Activated T-helper 17 cell treated with anti-CD3 and anti-CD28 coated beads, Interleukin-2, amount 50 U/mL, for 72 hours (primary cell): Measurements from ENCODE around the gene PPIL1. TPM values are rescaled to one million over a fixed set of nuclear protein-coding genes. Genes with fewer than 3 reads are reported as not detected.
"Not testable (repeated sequence)": the region's sequence is repeated elsewhere in the genome, so short reads cannot be mapped to it uniquely, and the experiment has no call there.

ENCODE experiments used
- ATAC-seq: fragments of 150-1000 bp; cut with Tn5 transposase; replicated peaks from 2 replicates; pipeline ENCODE4 v1.10.0; 2021; ENCODE audit warnings: mild to moderate bottlenecking, moderate library complexity
- H3K27ac Mint-ChIP-seq: one replicate; pipeline ENCODE4 v1.8.0; 2022; ENCODE audit warnings: mixed read lengths
- H3K27me3 Mint-ChIP-seq: one replicate; pipeline ENCODE4 v1.8.0; 2022; ENCODE audit warnings: mixed read lengths
- H3K36me3 Mint-ChIP-seq: one replicate; pipeline ENCODE4 v1.8.0; 2022; ENCODE audit warnings: low read depth, mild to moderate bottlenecking, mixed read lengths
- H3K4me1 Mint-ChIP-seq: one replicate; pipeline ENCODE4 v1.8.0; 2022; ENCODE audit warnings: mixed read lengths
- H3K4me3 Mint-ChIP-seq: one replicate; pipeline ENCODE4 v1.8.0; 2022; ENCODE audit warnings: mild to moderate bottlenecking, mixed read lengths
- H3K9me3 Mint-ChIP-seq: one replicate; pipeline ENCODE4 v1.8.0; 2022; ENCODE audit warnings: mixed read lengths
- total RNA-seq, 2 donors: library from RNA; stranded (reverse); gene quantifications; one replicate each; pipeline ENCODE4 v1.2.3, GENCODE V29; 2022

The PPIL1 gene
- total RNA-seq, 2 donors from 2014 or later, result 23.6 to 60.3 TPM

DNA sequence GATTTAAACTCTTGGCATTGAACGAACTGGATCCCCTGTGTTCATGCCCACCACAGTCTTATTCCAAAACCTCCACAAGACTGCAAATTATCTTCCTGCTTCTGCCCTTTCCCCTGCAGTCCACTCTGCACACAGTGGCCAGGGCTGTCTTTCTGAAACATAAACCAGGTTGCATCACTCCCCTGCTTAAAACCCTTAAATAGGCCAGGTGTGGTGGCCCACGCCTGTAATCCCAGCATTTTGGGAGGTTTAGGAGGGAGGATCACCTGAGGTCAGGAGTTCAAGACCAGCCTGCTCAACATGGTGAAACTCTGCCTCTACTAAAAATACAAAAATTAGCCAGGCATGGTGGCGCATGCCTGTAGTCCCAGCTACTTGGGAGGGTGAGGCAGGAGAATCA, 61.6 kb downstream of the PPIL1 start:
- not testable (repeated sequence) for H3K4me3 Mint-ChIP-seq, H3K4me1 Mint-ChIP-seq, H3K27ac Mint-ChIP-seq, ATAC-seq, H3K27me3 Mint-ChIP-seq, H3K36me3 Mint-ChIP-seq, H3K9me3 Mint-ChIP-seq

DNA sequence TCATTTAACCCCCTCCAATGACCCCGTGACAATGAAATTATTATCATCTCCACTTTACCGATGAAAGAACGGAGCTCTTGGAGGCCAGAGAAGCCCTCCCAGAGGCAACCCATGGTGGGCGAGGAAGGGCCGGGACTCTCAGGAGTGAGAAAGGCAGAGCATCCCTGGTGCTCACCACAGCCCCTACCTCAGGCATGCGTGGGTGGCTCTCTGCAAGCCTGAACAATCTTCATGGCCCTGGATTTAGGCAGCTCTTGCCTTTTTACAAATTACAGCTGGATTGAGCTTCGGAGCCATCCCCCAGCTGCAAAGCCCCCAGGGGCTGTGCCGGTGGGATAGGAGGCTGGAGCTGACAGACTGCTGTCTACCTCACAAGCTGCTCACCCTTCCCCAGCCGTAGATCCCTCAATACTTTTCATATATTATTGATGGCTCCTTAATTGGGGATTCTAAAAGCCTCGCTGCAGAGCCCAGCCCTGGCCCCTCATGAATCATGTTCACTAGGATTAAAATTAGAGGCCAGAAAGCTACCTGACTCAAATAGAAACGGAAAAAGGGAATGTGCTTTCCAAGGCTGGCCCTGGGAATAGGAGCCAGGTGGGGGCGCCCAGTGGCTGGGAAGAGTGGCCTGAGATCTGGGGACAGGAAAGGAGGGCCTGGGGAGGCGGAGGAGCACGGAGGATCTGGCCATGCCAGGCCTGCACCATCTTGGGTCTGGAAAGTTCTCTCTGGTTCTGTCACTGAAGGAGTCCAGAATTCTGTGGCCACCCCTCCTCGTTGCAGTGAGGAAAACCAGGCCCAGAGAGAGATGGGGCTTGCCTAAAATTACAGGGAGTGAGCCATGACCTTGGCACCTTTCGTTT, 64.4 kb downstream of the PPIL1 start:
- Mint-ChIP-seq H3K4me1 (no peaks in the 10 kb centered on the region), H3K27ac (no peak overlapping the region), H3K4me3 (no peak overlapping the region), H3K9me3 (no peaks in the 10 kb centered on the region), H3K27me3 (peaks cover 7% of the 10 kb centered on the region), H3K36me3 (no peaks in the 10 kb centered on the region)
- no peak for ATAC-seq

DNA sequence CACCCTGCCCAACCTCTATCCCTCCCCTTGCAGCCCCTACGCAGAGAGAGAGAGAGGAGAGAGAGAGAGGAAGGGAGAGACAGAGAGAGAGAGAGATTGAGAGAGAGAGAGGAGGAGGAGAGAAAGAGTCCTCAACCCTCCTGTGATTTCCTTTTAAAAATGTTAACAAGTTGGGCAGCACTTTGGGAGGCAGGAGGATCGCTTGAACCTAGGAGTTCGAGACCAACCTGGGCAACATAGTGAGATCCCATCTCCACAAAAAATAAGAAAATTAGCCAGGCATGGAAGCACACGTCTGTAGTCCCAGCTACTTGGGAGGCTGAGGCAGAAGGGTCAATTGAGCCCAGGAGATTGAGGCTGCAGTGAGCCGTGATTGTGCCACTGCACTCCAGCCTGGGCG, 65.4 kb downstream of the PPIL1 start:
- no peak for ATAC-seq
- Mint-ChIP-seq H3K4me3 (no peak overlapping the region), H3K4me1 (no peaks in the 10 kb centered on the region), H3K27me3 (peaks cover 7% of the 10 kb centered on the region), H3K27ac (peak overlapping the region; percentile 20), H3K36me3 (no peaks in the 10 kb centered on the region), H3K9me3 (no peaks in the 10 kb centered on the region)

DNA sequence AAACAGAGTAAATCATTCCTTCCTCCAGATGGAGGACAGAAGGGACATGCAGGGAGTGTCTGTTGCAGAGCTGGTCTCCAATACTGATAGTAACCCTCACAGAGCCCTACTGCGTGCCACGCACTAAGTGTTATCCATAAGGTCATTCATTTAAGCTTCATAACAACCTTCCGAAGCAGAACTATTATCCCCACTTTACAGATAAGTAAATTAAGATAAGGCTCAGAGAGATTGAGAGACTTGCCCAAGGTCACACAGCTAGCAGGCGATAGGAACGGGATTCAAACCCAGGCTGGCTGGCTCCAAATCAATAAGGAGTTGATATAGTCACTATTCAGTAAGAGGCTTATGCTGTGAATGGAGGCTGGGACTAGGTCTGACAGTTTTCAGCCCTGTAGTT, 66.0 kb downstream of the PPIL1 start:
- Mint-ChIP-seq H3K27ac (peak overlapping the region; percentile 20), H3K4me3 (no peak overlapping the region), H3K4me1 (no peaks in the 10 kb centered on the region), H3K9me3 (no peaks in the 10 kb centered on the region), H3K27me3 (peaks cover 7% of the 10 kb centered on the region), H3K36me3 (no peaks in the 10 kb centered on the region)
- ATAC-seq, result no peak

DNA sequence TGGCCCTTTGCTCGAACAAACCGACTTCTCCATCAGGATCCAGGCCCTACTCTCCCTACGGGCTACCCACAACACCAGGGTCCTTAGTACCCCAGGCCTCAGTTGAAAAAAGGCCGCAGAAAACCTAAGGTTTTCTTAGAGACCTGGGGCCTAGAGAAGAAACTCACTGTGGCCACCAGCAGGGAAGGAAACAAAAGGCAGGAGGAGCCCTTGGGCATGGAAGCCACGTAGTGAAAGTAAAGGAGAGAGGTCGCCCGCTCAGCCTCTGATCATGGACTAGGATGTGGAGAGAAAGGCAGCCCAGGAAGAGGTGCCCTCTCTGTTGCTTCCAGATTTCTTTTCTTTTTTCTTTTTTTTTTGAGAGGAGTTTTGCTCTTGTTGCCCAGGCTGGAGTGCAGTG, 66.9 kb downstream of the PPIL1 start:
- Mint-ChIP-seq H3K9me3 (no peaks in the 10 kb centered on the region), H3K27me3 (peaks cover 7% of the 10 kb centered on the region), H3K27ac (no peak overlapping the region), H3K4me3 (no peak overlapping the region), H3K36me3 (no peaks in the 10 kb centered on the region), H3K4me1 (no peaks in the 10 kb centered on the region)
- ATAC-seq, result no peak

DNA sequence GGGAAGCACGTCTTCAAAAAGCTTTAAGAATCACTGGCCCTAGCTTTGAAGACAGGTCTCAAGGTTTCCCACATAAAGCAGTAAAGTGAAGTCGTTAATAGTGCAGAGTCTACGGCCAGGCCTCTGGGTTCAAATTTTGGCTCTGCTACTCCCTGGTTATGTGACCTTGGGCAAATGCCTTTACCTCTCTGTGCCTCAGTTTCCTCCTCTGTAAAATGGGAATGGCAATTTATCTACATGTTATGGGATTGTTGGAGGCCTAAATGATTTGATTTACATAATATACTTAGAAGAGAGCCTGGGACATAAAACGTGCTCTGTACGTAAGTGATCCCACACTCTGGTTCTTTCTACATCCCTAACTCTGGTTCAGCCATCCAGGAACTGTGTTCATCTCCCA, 67.5 kb downstream of the PPIL1 start:
- H3K4me1 Mint-ChIP-seq, result no peaks in the 10 kb centered on the region
- H3K4me3 Mint-ChIP-seq, result no peak overlapping the region
- H3K27ac Mint-ChIP-seq, result no peak overlapping the region
- no peaks in the 10 kb centered on the region for H3K9me3 Mint-ChIP-seq
- H3K27me3 Mint-ChIP-seq, result peaks cover 7% of the 10 kb centered on the region
- ATAC-seq, result no peak
- no peaks in the 10 kb centered on the region for H3K36me3 Mint-ChIP-seq

DNA sequence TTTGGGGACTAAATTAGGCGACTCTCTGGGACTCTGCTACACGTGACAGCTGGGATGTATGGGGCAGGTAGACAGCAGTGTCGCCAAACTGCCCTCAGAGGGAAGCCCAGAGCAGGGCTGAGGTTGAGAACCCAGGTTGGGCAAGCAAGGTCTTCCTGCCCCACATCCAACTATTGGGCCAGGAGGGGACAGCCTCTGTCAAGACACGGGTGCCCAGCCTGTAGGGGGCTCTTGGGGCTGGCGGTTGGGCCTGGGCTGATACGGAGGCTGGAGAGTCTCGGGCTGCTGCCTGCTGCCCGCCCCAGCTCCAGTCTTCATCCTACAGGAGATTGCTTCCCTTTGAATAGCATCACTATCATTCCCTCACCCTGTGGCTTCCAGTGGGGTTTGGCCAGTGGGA, 68.7 kb downstream of the PPIL1 start:
- no peaks in the 10 kb centered on the region for H3K36me3 Mint-ChIP-seq
- no peak overlapping the region for H3K4me3 Mint-ChIP-seq
- no peak overlapping the region for H3K27ac Mint-ChIP-seq
- ATAC-seq, result no peak
- no peaks in the 10 kb centered on the region for H3K9me3 Mint-ChIP-seq
- H3K4me1 Mint-ChIP-seq, result no peaks in the 10 kb centered on the region
- H3K27me3 Mint-ChIP-seq, result peaks cover 7% of the 10 kb centered on the region

DNA sequence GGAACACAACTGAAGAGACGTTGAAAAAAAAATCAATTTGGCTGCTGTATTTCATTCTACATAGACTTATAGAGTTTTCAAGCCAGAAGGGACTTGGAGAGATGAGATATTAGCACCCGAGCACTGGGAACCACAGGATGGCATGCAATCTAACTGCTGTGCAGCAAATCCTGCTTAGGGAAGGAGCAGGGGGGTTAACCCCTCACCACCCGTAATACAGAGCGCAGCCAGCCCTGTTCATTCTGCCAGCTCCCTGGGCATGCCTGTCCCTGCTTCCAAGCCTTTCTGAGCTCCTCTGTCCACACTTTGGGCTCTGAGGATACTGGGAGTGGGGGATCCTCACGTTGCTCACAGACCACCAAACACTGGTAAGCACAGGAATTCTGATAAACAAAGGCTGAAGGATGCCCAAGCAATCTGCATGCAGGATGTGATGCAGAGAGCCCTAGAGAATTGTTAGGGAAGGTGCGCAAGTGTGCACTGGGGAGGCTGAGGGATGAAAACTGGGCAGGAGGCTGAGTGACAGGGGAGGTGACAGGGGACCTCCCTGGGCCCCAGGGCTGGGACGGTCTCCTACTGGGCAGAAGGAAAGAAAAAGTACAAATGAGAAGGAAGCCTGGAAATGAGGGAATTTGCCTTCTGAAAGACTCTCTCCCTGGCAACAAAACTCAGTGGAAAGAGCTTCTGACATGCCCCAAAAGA, 69.4 kb downstream of the PPIL1 start:
- Mint-ChIP-seq H3K27me3 (peaks cover 7% of the 10 kb centered on the region), H3K9me3 (no peaks in the 10 kb centered on the region), H3K36me3 (no peaks in the 10 kb centered on the region), H3K4me1 (no peaks in the 10 kb centered on the region), H3K4me3 (no peak overlapping the region), H3K27ac (no peak overlapping the region)
- no peak for ATAC-seq

Other genes with a start within 250 kb of the PPIL1 start
- 100 to 1,000 TPM; 149 to 164 TPM for gene CDKN1A, start 196.1 kb downstream of the PPIL1 start, total RNA-seq
- under 1 TPM; 0.11 to 0.32 TPM for gene RAB44, start 177.0 kb downstream of the PPIL1 start, total RNA-seq
- gene CPNE5, start 35.4 kb downstream of the PPIL1 start, total RNA-seq, result 1 to 10 TPM; 2.2 to 3.9 TPM
- 10 to 100 TPM; 39.3 to 47.0 TPM for gene C6orf89, start 11.1 kb upstream of the PPIL1 start, total RNA-seq
- gene PI16, start 79.9 kb upstream of the PPIL1 start, total RNA-seq, result 1 to 10 TPM; 1.8 to 2.1 TPM
- gene MTCH1, start 111.4 kb upstream of the PPIL1 start, total RNA-seq, result 100 to 1,000 TPM in 1 of 2 donors, 10 to 100 TPM in 1; 97.9 to 133 TPM
- 1 to 10 TPM; 5.3 to 8.3 TPM for gene FGD2, start 130.9 kb upstream of the PPIL1 start, total RNA-seq